ENCODE results near the gene TKFC. TPM values are rescaled to one million over a fixed set of nuclear protein-coding genes. Genes with fewer than 3 reads are reported as not detected.

TKFC gene
- total and polyA plus RNA-seq, 12 donors, result 66.9 to 603 (median 252) TPM

DNA sequence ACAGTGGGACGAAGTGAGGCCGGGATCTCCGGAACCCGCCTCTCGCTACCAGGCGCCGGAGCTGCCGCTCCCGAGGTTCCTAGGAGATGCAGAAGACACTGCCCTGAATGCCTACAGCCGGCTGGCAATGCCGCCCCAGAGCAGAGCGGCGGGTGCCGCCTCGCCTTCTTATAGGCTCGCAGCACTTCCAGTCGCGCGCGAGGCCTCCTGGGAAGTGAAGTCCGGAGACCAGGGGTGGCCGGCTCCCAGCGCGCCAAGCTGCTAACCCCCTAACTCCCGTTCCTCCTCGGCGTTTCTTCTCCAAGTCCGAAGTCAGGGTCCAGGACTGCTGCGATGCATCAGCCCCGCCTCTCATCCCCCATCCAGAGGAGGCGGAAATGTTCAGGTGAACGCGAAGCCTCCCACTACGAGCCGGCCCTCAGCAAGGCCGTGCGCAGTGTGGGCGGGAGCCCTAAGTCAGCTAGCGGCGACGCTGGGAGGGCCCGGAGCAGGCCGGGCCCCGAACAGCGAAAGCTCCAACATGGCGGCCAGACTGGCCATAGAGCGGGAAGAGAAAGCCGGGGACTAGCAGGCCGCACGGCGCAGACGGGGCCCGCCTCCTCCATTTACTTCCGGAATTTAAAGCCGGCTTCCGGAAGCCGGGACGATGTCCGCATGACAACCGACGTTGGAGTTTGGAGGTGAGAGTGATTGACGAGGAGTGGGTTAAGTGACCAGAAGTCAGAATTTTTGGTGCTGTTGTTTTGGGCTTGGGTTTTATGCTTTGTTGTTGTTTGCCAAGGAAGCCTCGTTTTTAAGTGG, 28.9 kb downstream of the TKFC start, which contains the start of the genes CYB561A3 and TMEM138:
Gene CYB561A3, minus strand, starts transcription at position 142 of the 801 bp plus-strand sequence. CDS start 5,169 bp downstream, outside the sequence.
Gene TMEM138, plus strand, starts transcription at position 634 of the 801 bp plus-strand sequence. CDS start 2,017 bp downstream, outside the sequence.
- peak; percentile 91 to 96 (median 94) for DNase-seq
- WGBS, 4 donors, result 0 to 1% (median 0%) methylated on average over 2 to 63 of the region's 63 CpGs
- TF ChIP-seq, protein P1, sequence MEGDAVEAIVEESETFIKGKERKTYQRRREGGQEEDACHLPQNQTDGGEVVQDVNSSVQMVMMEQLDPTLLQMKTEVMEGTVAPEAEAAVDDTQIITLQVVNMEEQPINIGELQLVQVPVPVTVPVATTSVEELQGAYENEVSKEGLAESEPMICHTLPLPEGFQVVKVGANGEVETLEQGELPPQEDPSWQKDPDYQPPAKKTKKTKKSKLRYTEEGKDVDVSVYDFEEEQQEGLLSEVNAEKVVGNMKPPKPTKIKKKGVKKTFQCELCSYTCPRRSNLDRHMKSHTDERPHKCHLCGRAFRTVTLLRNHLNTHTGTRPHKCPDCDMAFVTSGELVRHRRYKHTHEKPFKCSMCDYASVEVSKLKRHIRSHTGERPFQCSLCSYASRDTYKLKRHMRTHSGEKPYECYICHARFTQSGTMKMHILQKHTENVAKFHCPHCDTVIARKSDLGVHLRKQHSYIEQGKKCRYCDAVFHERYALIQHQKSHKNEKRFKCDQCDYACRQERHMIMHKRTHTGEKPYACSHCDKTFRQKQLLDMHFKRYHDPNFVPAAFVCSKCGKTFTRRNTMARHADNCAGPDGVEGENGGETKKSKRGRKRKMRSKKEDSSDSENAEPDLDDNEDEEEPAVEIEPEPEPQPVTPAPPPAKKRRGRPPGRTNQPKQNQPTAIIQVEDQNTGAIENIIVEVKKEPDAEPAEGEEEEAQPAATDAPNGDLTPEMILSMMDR (IDR thresholded peaks at IDR 0.05), result no peak
- peak; percentile 97 for TF ChIP-seq POLR2A (IDR thresholded peaks at IDR 0.05)
- H3K4me1 ChIP-seq (replicated peaks in 1 of 2), result peaks cover 52 to 75% of the 10 kb centered on the region in 2 donors
- H3K36me3 ChIP-seq (replicated peaks in 1 of 2), result peaks cover 0 to 28% of the 10 kb centered on the region in 2 donors
- no peaks in the 10 kb centered on the region for H3K9me3 ChIP-seq (replicated peaks in 1 of 3)
- H3K4me3 ChIP-seq, result peak within 1 kb of the TSS; percentile 26 to 80 (median 58)
- peak within 1 kb of the TSS; percentile 80 to 98 (median 97) for H3K27ac ChIP-seq
- H3K27me3 ChIP-seq, result no peaks in the 10 kb centered on the region
- intact Hi-C loops (cut with DNase I), result no loop called here

DNA sequence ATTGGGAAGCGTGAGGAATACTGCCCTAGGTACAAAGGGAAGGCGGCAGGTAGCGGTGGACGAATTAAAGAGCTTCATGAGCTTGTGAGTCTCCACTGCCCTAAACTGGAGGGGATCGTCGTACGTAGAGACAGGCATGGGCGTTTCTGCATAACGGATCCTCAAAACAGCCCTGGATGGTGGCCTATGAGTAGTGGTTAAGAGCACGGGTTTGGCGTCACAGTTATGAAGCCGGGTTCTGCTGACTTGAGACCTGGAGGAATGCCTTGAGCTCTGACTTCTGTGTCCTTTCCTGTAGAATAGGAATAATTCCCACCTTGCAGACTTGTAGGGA, 29.5 kb downstream of the TKFC start:
- 1 to 3% (median 1%) methylated on average over 12 of the region's 12 CpGs for WGBS, 4 donors
- intact Hi-C loops (cut with DNase I), result no loop called here
- H3K9me3 ChIP-seq (replicated peaks in 1 of 3), result no peaks in the 10 kb centered on the region
- H3K36me3 ChIP-seq (replicated peaks in 1 of 2), result peaks cover 0 to 33% of the 10 kb centered on the region in 2 donors
- TF ChIP-seq POLR2A (IDR thresholded peaks at IDR 0.05), result no peak
- TF ChIP-seq, protein P1 (IDR thresholded peaks at IDR 0.05), result no peak
- H3K4me3 ChIP-seq, result peak overlapping the region in 3 of 4 donors; percentile 26 to 80 (median 47)
- peak in 3 of 7 donors; percentile 19 to 59 (median 48) for DNase-seq
- H3K27me3 ChIP-seq, result no peaks in the 10 kb centered on the region
- H3K27ac ChIP-seq, result peak overlapping the region; percentile 80 to 98 (median 97)
- H3K4me1 ChIP-seq (replicated peaks in 1 of 2), result peaks cover 51 to 75% of the 10 kb centered on the region in 2 donors

DNA sequence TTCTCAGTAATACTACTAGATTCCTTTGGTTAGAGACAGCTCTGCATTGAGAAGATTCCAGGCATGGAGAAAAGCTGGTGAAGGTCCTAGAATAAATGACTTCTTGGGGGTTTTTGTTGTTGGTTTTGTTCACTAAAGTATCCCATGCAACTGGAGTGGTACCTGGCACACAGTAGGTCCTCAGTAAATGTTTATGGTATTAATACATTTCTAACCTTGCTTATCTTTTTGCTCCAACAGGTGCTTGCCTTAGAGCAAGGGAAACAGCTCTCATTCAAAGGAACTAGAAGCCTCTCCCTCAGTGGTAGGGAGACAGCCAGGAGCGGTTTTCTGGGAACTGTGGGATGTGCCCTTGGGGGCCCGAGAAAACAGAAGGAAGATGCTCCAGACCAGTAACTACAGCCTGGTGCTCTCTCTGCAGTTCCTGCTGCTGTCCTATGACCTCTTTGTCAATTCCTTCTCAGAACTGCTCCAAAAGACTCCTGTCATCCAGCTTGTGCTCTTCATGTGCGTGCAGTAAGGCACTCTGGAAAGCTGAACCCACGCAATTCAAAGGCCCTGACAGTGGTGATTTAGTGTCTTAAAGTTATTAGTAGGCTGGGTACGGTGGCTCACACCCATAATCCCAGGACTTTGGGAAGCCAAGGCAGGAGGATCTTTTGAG, 31.1 kb downstream of the TKFC start:
- H3K36me3 ChIP-seq (replicated peaks in 1 of 2), result peaks cover 0 to 50% of the 10 kb centered on the region in 2 donors

More for the DNA sequence above, 31.1 kb downstream of the TKFC start:
- WGBS, 4 donors, result 71 to 80% (median 75%) methylated on average over 5 of the region's 5 CpGs
- TF ChIP-seq, protein P1 (IDR thresholded peaks at IDR 0.05), result no peak
- TF ChIP-seq POLR2A (IDR thresholded peaks at IDR 0.05), result no peak
- Histone ChIP-seq H3K9me3 (replicated peaks in 1 of 3) (no peaks in the 10 kb centered on the region), H3K4me1 (replicated peaks in 1 of 2) (peaks cover 59 to 77% of the 10 kb centered on the region in 2 donors), H3K27ac (peak overlapping the region in 4 of 5 donors; percentile 18 to 98 (median 96)), H3K27me3 (no peaks in the 10 kb centered on the region), H3K4me3 (no peak overlapping the region)
- intact Hi-C loops (cut with DNase I), result no loop called here
- peak in 1 of 7 donors; percentile 12 for DNase-seq

Data from adrenal gland (tissue), 12 donors.